GM19238 (cell line): Measurements from ENCODE around the gene GAP43.

Experiments
- DNase-seq: peaks from one replicate; pipeline ENCODE4 v3.0.0; 2011; ENCODE audit warnings: low spot score; ENCODE audit not compliant: insufficient read length

Gene GAP43

GRCh38 chr3:115758076-115758763, 134.9 kb downstream of the GAP43 start:
- no peak for DNase-seq

- DNase-seq: no peak
Measured at GRCh38 chr3:115760716-115761115, 137.4 kb downstream of the GAP43 start.

GRCh38 chr3:115761927-115762305, 138.6 kb downstream of the GAP43 start:
- no peak for DNase-seq

GRCh38 chr3:115766587-115767482, 143.5 kb downstream of the GAP43 start:
- no peak for DNase-seq

GRCh38 chr3:115768661-115769060, 145.4 kb downstream of the GAP43 start:
- no peak for DNase-seq
